ENCODE results near the gene FAM229B.

Gene FAM229B

GRCh38 chr6:112130878-112131277, 43.5 kb downstream of the FAM229B start:
- H3K27ac ChIP-seq: no peak overlapping the region
- peak; percentile 5 for DNase-seq (ENCODE audit: low read depth, low spot score)

GRCh38 chr6:112139052-112139451, 51.7 kb downstream of the FAM229B start:
- no peak overlapping the region for H3K27ac ChIP-seq
- no peak for DNase-seq (ENCODE audit: low read depth, low spot score)

DNA sequence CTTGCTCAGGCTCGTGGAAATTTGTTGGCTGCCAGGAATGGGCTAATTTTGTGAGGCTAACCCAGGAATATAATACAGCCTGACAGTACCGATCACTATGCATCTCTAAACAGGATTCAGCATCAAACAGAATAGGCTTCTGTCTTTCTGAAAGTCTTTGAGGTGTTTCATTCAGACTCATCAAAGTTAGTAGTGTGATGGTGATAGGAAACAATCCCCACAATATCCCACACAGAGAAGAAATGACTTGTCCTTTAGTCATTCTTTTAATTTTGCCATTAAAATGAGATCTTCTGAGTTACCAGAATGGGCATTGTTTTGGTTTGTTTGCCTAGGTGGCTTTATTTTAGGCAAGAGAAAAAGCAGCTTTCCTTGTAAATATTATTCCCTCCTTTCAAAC, 54.3 kb downstream of the FAM229B start:
- no peak overlapping the region for H3K27ac ChIP-seq
- DNase-seq (ENCODE audit: low read depth, low spot score): no peak

- no peak overlapping the region for H3K27ac ChIP-seq
- DNase-seq (ENCODE audit: low read depth, low spot score): no peak
Measured at GRCh38 chr6:112144145-112144926, 56.9 kb downstream of the FAM229B start.

DNA sequence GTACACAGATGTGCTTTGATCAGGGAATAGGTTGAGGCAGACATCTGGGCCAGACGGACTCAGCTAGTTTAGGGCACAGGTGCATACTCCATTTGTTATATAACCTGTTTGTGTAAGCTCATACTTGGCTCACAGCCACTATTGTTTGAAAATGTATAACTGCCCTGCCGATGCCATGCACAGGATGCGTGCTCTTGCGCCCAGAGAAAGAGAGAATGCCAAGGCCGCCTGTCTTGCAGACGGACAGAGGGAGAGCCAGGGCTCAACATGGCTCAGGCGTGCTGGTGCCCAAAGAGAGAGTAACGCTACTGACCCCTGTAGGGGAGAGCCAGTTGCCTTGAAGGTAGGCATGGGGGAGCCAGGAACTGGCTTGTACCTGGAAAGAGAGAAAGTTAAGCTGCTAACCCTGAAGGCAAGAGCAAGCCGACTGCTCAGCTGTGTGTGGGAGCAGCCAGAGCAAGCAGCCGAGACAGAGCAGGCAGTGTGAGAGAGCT, 57.7 kb downstream of the FAM229B start:
- H3K27ac ChIP-seq: no peak overlapping the region
- DNase-seq (ENCODE audit: low read depth, low spot score): no peak

DNA sequence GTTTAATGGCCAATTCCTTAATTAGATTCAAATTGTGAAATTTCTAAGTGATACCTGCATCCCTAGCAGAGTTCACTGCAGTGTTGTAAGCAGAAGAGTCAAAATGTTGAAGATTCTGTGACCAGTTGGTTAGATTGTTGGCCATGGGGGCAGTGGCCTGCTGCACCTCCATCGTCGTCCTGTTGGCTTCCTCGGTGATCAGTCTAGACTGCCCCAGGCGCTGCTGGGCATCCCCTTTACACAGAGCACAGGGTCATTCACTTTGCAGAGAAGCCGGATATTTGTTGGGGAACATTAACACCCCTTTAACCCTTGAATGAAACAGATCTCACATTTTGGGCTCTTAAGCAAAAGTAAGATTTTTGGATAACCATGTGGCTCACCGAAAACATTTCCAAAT, 60.7 kb downstream of the FAM229B start:
- H3K27ac ChIP-seq: no peak overlapping the region
- no peak for DNase-seq (ENCODE audit: low read depth, low spot score)

GRCh38 chr6:112149236-112149635, 61.8 kb downstream of the FAM229B start:
- H3K27ac ChIP-seq: no peak overlapping the region
- no peak for DNase-seq (ENCODE audit: low read depth, low spot score)

DNA sequence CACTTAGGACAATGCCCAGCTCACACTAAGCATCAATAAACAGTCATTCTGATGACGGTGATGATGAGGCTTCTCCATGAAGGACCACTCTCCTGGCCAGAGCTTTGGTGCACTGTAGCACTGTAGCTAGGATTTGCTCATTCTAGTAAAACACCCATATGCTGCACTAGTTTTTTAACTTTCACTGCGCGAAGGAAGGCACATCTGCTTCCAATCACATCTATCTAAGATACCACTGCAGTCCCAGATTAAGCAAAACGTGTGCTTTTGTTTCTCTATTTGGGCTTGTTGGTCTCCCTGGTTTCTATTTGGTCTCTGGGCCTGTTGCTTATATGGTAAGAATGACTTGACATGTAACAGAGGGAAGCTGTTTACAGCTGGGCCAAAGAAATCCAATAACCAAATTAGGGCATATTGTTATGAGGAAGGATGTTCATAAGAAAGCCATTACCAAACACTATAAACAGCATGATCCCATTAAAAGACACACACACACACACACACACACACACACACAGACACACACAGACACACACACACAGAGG, 62.4 kb downstream of the FAM229B start:
- no peak for DNase-seq (ENCODE audit: low read depth, low spot score)
- H3K27ac ChIP-seq: no peak overlapping the region

- no peak overlapping the region for H3K27ac ChIP-seq
- DNase-seq (ENCODE audit: low read depth, low spot score): no peak
Measured at GRCh38 chr6:112150363-112150762, 63.0 kb downstream of the FAM229B start.
